Measurements from ENCODE around the gene CSF3R.
A peak's percentile ranks its signal among the peaks of the same experiment; 100 is the strongest.

The CSF3R gene

DNA sequence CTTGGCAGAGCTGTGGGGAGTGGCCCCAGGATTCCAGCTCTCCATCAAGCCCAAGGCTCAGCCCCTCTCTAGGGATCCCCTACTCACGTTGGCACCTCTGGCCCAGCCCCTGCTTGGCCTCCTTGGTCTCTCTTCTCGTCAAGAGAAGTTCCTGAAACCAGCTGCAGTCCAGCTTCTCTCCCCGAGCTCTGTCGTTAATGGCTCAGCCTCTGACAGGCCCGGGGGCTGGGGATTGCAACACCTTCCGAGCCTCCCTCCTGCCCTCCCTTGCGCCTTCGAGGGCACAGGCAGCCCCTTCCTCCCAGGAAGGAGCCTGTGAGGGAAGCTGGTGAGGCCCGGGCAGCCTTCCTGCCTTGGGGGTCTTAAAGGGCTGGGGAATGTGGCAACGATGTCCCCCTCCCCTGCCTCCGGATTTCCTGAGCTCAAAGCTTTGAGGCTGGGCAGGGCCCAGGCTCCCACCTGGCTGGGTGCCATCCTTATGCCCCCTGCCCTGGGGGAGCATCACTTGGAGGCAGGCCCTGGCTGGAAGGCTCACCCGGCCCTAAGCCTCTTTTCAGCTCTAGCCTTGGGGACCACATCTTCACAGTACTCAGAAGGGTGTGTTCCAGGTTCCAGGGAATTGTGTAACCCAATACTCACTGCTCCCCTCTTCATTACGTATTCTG lies at the start of gene CSF3R:
TSS of gene CSF3R (minus strand) at position 190 of the 665 bp plus-strand sequence. CDS start 3,417 bp downstream, outside the sequence.
- no peak for DNase-seq

DNA sequence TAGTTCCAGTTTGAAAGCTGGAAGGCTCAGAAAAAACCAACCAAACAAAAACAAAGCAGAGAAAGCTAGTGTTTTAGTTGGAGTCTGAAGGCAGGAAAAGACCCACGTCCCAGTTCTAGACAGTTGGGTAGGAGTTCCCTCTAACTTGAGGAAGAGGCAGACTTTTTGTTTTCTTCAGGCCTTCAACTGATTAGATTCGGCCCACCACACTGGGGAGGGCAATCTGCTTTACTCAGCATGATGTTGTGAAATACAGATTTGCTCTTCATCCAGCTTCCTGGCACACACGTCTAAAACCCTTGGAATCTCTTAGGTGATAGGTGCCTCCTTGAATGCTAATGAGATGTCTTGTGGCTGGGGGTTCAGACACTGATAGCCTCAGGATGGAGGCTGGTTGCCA lies 49.1 kb upstream of the CSF3R start:
- no peak for DNase-seq

DNA sequence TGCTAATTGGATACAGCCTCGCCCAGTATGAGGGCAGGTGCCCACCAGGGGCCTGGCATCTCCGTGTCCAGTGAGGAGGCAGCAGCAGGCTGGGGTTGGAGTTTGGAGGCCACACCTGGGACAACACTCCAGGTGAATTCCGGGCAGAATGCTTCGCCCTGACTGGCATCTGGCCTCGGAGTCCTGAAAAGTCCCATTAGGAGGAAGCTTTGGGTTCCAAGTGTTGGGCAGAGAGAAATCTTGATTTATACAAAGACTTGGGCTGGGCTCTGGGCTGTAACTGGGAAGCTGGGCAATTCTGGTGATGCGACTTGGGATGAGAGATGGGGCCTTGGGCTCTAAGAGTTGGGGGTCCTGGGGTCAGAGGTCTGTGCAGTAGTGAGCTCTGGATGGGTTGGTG lies 48.1 kb upstream of the CSF3R start:
- no peak for DNase-seq

DNA sequence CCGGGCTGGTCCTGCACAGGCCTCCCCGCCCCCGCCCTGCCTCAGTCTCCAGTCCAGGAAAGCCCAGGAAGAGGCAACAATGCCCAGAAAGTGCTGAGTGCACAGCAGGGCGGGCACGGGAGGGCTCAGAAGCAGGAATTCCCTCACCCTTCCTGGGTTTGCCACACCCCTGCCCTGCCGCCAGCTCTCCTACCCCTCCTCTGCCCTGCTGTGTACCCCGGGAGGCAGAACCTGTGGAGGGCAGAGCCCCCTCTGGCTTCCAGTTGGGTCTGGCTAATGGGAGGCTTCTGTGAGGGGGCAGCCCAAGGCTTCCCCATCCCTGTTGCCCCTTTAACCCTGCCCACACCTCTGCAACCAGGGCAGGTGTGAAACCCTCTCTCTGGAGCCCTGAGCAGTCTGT lies 47.5 kb upstream of the CSF3R start:
- no peak for DNase-seq

DNA sequence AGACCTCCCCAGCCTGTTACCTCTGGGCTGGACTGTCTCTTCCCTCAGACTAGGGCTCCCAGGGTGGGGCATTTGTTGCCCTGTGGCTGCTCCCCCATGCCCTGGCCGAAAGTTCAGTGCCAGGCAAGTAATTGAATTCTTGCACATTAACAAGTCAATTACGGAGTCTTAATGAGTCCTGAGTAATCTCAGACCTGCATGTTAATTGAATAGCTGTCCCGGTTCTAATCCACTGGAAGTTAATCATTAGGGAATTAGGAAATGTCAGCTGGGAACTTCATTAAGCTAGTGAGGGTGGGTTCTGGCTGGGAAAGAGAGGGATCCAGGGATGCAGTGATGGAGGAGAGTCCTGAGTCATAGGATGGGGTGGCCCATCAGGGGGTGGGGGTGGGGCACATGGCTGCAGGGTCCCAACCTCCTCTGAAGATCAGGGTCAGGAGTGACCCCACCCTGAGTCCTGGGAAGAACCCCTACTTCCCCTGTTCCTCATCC lies 47.1 kb upstream of the CSF3R start:
- DNase-seq = no peak

DNA sequence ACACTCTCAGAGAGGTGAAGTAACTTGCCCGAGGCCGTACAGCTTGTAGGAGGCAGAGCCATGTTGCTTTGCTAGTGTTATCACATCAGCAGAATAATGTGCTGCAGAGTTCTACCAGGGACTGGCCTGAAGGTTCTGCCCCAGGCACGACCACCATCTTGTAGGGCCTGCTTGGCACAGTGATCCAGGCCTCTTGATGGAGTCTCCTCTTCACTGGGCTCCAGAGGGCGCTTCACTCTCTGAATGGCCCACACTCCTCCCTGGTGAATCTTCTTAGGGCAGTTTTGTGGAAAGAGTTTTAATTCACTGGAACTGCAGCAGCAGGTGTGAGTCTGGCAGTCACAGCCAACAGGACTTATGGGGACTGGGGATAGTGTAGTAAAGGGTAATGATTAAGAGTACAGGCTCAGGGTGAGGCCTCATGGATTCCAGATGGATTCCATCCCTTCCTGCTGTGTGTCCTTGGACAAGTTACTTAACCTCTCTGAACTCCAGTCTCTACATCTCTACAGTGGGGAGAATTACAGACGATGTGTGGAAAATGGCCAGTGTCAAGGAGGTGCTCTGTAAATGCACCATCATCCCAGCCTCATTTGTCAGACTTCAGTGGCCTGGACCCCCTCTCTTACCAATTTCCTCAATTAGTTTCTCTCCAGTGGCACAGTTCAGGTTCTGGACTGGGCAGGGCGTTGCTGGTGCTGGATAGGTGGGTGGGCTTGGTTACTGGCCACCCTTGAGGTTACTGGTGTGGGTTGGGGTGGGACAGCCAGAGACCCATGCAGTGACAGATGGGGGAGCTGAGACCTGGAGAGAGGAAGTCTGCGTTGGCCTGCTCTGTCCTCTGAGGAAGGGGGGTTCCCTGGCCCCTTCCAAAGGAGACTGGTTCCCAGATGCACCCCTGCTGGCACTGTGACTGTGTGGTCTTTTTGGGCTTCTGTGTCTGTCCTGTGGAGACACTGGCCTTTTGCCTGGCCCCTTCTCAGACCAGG lies 45.9 kb upstream of the CSF3R start:
- DNase-seq = no peak

DNA sequence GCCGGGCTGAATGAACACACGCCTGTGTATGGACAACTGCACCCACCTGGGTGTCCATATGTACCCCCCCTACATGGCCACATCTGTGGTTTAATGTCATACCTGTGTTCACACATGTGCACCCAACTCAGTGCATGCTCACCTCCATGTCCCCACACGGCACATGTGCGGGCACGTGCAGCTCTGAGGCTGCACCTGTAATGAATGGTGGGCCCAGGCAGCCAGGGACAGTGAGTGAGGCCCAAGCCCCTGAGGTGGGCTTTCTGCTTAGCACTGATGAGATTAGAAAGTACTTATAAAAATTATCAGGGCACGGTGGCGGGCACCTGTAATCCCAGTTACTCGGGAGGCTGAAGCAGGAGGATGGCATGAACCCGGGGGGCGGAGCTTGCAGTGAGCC lies 42.5 kb upstream of the CSF3R start:
- no peak for DNase-seq

DNA sequence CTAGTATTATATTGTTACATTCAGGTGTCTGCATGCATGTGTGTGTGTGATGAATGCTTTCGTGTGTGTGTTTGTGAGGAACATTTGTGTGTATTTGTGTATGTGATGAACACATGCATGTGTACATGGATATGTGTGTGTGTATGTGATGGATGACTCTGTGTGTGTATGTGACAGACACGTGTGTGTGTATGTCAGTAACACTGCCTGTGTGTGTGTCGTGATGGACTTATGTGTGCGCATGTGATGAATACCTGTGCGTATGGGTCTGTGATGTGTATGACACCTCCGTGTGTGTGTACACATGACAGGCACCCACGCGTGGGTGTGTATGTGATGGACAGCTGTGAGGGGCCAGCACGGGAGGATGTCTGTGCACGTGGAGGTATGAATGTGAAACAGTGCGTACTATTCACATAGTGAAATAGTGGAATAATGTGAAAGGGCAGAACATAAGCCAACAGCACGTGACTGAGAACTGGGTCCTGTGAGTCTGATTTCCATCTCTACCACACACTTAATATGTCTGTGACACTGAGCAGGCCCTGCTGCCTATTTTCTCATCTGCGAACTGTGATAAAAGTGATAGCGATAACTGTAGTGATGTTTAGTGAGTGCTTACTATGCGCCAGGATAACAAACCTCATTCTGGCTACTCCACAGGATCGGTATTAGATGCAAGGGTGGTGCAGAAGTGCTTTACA lies 41.8 kb upstream of the CSF3R start:
- DNase-seq = no peak

DNA sequence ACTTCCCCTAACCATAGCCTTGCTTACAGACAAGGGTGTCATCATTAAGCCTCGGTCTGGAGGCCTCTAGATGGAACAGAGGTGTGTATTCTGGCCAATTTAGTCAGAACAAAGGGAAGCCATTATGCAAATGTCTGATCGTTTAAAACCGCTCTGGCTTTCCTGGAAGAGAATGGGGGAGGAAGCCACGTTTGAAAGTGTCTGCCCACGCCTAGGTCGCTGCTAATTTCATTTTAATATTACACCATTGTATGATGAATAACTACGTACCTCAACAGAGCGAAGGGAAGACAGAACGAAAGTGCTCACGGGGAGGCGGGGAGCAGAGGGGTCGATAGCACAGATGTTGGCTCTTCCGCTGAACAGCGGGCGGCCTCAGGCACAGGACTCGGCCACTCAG lies 41.1 kb upstream of the CSF3R start:
- no peak for DNase-seq

DNA sequence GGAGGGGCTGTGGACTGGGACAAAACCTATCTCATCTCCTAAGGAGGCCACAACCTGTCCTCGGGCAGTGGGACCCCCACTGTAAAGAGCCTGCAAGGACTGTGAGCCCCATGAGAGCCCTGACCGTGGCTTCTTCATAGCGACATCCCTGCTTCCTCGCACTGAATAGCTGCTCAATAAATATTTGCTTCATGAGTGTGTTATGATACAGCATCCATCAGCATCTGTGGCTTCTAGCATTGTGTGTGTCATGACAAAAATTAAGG lies 40.5 kb upstream of the CSF3R start:
- DNase-seq = no peak

DNA sequence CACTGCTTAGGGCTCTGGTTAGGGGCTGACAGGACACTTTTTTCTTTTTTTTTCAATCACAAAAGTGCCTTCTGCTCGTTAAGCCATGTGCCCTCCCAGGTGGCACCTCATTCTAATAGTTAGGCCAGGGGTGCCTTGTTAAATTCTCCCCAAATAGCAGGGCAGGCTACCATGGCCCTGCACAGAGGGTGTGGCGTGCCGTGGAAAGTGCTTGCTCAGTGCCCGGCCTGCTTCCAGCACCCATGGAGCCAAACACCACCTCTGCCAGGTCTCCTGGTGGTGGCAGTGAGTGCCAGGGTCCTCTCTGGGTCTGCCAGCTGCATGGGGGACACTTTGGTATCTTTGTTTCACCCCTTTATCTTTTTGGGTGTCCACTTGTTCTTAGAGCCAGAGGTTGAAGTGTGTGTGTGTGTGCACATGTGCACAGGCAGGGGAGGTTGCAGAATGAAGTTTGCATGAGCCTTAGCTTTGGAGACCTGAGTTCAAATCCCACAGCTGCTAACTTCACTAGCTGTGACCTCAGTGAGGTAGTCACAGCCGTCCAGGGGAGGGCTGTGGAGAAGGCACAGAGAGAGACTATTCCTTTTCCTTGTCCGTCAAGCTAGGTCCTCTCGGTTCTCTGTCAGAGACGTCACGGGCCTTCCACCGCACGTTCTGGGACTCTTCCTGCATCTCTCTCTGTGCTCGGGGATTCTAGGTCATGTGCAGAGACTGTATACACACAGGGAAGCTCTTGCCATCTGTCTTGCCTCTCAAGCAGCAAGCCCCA lies 39.9 kb upstream of the CSF3R start:
- DNase-seq = no peak

DNA sequence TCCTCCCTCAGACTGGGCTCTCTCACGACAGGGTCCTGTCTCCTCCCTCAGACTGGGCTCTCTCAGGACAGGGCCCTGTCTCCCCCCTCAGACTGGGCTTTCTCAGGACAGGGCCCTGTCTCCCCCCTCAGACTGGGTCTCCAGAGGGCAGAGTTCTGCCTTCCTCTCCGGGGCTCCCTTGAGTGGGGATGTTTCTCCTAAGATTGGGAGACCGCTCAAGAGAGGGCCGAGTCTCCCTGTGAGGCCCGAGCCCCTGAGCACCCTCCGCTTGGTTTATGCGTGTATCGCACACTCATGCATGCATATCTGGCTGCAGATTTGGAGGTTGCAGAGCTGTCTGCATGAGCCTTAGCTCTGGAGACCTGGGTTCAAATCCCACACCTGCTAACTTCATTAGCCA lies 39.3 kb upstream of the CSF3R start:
- no peak for DNase-seq

DNA sequence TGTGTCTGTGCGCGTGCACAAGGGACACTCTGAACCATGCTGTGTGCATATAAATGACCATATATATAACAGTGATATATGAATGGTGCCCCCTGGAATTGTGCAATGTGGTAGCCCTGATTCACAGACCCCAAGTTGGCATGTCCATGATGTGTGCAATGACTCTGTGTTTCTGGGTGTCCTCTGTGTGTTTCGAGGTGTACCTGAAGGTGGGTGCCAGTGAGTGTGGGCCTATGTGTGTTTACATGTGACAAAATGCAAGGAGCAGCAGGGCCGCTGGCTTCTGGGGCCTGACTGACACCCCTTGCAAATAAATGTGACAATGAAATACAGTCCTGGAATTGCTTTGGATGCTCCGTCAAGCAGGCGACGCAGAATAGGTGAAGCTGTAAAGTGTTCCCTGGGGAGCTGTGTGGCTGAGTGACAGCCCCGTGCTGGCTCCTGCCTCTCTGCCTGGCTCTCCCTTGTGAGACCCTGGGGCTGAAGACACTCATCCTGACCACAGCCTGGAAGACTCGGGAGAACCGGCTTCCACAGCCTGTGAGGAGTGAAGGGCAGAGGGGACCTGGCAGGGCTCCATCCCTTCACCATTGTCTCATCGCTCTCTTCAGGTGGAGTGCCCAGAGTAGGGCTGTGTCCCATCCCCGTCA lies 38.2 kb upstream of the CSF3R start:
- DNase-seq = peak; percentile 53

DNA sequence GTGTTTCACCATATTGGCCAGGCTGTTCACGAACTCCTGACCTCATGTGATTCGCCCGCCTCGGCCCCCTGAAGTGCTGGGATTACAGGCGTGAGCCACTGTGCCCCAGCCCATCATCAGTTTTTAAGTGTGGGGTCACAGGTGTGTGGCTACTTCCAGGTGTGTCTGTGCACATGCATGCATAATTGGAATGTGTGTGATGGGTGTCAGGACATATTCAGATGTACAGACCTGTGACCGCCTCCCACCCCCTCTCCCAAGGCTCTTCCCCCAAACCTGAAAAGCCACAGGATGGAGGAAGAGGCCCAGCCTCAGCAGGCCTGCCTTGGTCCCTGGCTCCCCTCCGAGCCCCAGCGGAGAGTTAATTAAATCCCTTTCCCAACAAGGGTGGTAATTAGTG lies 37.3 kb upstream of the CSF3R start:
- DNase-seq = peak; percentile 55

DNA sequence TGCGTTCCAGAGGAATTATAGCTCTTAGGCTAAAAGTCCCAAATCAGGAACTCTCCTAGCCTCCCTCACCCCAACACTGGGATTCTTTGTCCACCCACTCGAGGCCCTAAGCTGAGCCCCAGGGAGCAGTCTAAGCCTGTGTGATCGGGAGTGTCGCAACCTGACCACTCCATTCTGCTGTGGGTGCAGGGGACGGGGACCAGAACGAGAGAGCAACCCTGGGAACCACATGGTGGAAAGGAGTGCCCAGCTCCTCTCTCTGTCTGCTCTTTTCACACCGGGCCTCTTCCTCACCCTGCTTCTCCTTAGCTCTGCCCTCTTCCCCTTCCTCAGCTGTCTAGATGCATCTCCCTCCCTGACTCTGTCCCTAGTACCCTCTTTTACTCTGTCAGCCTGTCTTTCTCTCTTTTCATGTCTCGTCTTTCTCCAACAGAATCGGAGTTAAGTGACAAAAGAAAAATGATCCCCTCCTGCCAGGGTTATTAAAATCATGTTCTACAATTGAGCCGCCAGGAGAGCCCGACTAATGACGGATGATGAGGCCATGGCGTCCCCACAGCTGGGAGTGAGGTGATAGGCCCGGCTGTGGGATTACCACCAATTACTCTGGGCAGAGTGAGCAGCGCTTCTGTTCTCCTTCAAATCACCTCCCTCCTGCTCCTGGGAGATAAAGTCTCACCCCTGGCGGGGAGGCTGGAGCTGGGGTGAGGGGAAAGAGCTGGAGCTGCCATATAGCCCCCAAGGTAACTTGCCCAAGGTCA lies 34.5 kb upstream of the CSF3R start:
- peak; percentile 58 for DNase-seq

DNA sequence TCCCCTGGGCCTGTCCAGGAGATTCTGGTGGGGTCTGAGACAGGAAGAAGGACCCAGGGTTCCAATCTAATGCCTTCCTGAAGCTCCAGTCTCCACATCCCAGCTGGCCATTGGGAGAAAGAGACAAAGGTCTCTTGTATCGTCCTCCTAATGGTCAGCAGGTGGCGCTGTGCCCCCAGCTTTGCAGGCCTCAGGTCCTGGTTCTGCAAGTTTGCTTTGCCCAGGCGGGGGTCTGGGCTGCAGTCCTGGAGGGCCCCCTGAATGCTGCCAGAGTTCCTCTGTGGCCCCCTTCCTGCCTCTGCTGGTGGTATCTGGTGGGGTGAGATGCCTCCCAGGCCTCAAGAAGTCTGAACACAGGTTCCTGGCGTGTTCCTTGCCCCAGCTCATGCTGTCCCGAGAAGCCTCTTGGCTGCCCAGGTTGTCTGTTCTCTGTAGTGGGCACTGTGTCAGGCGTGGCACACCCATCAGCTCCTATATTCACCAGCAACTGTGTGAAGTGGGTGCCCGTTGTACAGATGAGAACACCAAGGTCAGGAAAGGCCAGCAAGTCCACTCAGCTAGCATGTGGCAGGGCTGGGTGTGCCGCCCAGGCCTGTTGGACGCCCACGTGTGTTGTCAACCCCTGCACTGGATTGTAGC lies 33.8 kb upstream of the CSF3R start:
- DNase-seq = peak; percentile 64

DNA sequence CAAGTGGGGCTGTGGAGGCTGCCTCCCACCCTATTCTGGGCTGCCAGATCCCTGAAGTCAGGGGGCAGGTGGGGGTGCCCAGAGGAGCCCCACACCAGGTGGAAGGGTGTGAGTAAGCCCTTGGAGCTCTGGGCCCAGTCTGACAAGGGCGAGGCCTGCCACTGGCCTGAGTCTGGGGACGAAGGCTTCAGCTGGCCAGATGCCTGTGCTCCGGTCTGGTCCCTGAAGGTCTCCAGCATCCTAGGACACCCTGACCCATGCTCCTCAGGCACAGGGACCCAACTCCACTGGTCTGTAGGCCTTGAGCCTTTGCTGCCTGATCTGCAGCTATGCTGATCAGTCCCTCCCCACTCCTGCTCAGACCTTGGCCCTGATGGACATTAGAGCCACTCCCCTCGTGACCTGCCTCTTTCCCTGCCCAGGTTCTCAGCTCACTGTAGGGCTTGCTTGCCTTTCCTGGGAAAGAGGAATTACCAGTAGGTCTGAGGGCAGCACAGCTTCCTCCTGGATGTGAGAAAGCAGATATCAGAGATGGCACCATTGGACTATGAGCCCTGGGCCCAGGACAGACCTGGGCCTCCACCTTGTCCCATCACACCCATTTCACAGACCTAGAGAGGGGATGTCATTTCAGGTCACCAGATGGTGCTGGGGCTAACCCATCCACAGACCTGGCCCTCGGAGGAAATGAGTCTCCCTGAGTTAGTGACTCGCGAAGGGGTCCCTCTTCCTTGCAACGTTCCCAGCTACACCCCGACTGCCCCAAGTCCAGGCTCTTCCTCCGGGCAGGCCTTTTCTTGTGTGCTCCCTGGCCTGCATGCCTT lies 32.8 kb upstream of the CSF3R start:
- no peak for DNase-seq

DNA sequence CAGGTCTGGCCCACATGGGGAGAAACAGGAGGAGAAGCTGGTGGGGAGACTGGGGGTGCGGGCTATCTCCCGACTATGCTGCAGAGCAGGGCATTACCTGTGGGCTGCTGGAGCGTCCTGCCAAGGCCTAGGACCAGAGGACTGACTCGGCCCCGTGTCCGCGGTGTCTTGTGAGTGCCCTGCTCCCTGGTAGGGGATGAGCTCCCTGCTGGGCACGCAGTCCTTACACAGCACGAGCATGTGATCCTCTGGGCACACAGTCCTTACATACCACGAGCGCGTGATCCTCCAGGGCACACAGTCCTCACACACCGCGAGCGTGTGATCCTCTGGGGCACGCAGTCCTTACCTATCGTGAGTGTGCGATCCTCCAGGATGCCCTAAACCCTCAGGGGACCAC lies 31.8 kb upstream of the CSF3R start:
- no peak for DNase-seq

DNA sequence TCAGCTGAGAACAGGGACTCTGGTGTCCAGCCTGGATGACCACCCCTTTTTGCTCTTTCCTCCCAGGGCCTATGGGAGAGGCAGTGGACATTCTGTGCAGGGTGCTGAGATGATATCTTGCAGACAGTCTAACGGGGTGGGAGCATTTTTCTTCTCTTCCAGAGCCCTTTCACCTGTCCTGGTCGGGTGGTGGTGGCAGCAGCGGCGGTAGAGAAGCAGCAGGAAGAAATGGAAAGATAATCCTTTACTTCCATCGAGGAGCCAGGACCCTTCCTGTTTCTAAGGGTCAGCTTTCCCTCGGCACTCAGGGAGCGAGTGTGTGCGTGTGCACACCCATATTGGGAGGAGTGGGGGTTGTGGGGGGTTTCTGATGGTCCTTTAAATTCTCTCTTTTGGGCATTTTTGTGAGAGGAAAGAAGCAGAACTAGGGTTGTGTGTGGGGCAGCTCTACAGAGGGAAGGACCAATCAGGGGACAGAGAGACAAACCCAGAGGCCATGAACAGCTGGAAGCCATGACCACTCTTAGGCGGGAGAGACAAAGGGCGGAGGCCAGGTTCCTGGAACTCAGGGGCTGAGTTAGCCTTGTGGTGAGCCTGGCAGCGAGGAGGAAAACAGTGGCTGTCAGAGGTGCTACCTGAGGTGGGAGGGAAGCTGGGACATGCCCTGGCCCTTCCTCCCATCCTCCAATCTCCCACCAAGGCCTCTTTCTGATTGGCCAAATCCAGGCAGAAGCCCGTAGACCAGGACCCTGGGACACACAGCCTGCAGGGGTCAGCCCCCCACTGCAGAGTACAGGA lies 31.2 kb upstream of the CSF3R start:
- DNase-seq = no peak
